EH (cell line): Measurements from ENCODE around the gene ZNF792.
"Not testable (repeated sequence)": the region's sequence is repeated elsewhere in the genome, so short reads cannot be mapped to it uniquely, and the experiment has no call there.

Source experiments
- DNase-seq: peaks from one replicate; pipeline ENCODE4 v3.0.0-alpha.2; 2015; ENCODE audit warnings: low read depth

Gene ZNF792

GRCh38 chr19:34998777-34999497 lies 34.9 kb upstream of the ZNF792 start:
- no peak for DNase-seq

GRCh38 chr19:34998224-34998623 lies 34.2 kb upstream of the ZNF792 start:
- DNase-seq = not testable (repeated sequence)

GRCh38 chr19:34997071-34997617 lies 33.1 kb upstream of the ZNF792 start:
- no peak for DNase-seq

- no peak for DNase-seq
These were observed 31.5 kb upstream of the ZNF792 start for GRCh38 chr19:34995551-34995950.

GRCh38 chr19:34994643-34995541 lies 30.9 kb upstream of the ZNF792 start:
- DNase-seq = no peak

- DNase-seq = no peak
These were observed 30.2 kb upstream of the ZNF792 start for GRCh38 chr19:34994286-34994642.

GRCh38 chr19:34992582-34992981 lies 28.6 kb upstream of the ZNF792 start:
- DNase-seq = not testable (repeated sequence)

- DNase-seq = no peak
These were observed 27.7 kb upstream of the ZNF792 start for GRCh38 chr19:34991542-34992333.

- no peak for DNase-seq
These were observed 26.7 kb upstream of the ZNF792 start for GRCh38 chr19:34990578-34991192.

- no peak for DNase-seq
These were observed 25.3 kb upstream of the ZNF792 start for GRCh38 chr19:34989298-34989697.

GRCh38 chr19:34988119-34988518 lies 24.1 kb upstream of the ZNF792 start:
- DNase-seq = no peak

- peak; percentile 58 for DNase-seq
These were observed 21.4 kb upstream of the ZNF792 start for GRCh38 chr19:34985249-34986022.

GRCh38 chr19:34984287-34984686 lies 20.3 kb upstream of the ZNF792 start:
- DNase-seq = no peak

GRCh38 chr19:34983786-34984185 lies 19.8 kb upstream of the ZNF792 start:
- no peak for DNase-seq

- DNase-seq = no peak
These were observed 18.2 kb upstream of the ZNF792 start for GRCh38 chr19:34982275-34982674.

- no peak for DNase-seq
These were observed 16.0 kb upstream of the ZNF792 start for GRCh38 chr19:34979819-34980640.

- no peak for DNase-seq
These were observed 12.6 kb upstream of the ZNF792 start for GRCh38 chr19:34976611-34977010.

GRCh38 chr19:34975056-34975455 lies 11.0 kb upstream of the ZNF792 start:
- no peak for DNase-seq

GRCh38 chr19:34974646-34975045 lies 10.6 kb upstream of the ZNF792 start:
- DNase-seq = no peak

- DNase-seq = no peak
These were observed 8.2 kb upstream of the ZNF792 start for GRCh38 chr19:34972163-34972705.
